ENCODE results near the gene SLC5A4. TPM values are rescaled to one million over a fixed set of nuclear protein-coding genes. Genes with fewer than 3 reads are reported as not detected.
"Not testable (repeated sequence)": the region's sequence is repeated elsewhere in the genome, so short reads cannot be mapped to it uniquely, and the experiment has no call there.

The SLC5A4 gene
- total RNA-seq, 1 donor from 2014 or later: not detected

- no peak overlapping the region for H3K27ac Mint-ChIP-seq
- peaks cover 88% of the 10 kb centered on the region for H3K27me3 Mint-ChIP-seq (ENCODE audit: low read depth)
- peaks cover 3% of the 10 kb centered on the region for H3K4me1 Mint-ChIP-seq
- DNase-seq (ENCODE audit: low spot score in 2 of 2, unreplicated experiment in 2 of 2): no peak
- no peaks in the 10 kb centered on the region for H3K9me3 Mint-ChIP-seq
- no peaks in the 10 kb centered on the region for H3K36me3 Mint-ChIP-seq
- no peak overlapping the region for H3K4me3 Mint-ChIP-seq
- TF ChIP-seq CTCF (IDR thresholded peaks at IDR 0.05; ENCODE audit: unreplicated experiment): no peak
Measured at GRCh38 chr22:32199341-32199740, 55.8 kb downstream of the SLC5A4 start.

GRCh38 chr22:32197553-32198226, 57.5 kb downstream of the SLC5A4 start:
- DNase-seq (ENCODE audit: low spot score in 2 of 2, unreplicated experiment in 2 of 2); H3K27ac Mint-ChIP-seq; H3K4me3 Mint-ChIP-seq; H3K4me1 Mint-ChIP-seq; H3K9me3 Mint-ChIP-seq; H3K36me3 Mint-ChIP-seq: not testable (repeated sequence)
- peaks cover 84% of the 10 kb centered on the region for H3K27me3 Mint-ChIP-seq (ENCODE audit: low read depth)

GRCh38 chr22:32195900-32196299, 59.2 kb downstream of the SLC5A4 start:
- H3K4me1 Mint-ChIP-seq; H3K4me3 Mint-ChIP-seq; H3K9me3 Mint-ChIP-seq; H3K27ac Mint-ChIP-seq; H3K36me3 Mint-ChIP-seq; DNase-seq (ENCODE audit: low spot score in 2 of 2, unreplicated experiment in 2 of 2): not testable (repeated sequence)
- H3K27me3 Mint-ChIP-seq (ENCODE audit: low read depth): peaks cover 86% of the 10 kb centered on the region

GRCh38 chr22:32193346-32193745, 61.8 kb downstream of the SLC5A4 start:
- DNase-seq (ENCODE audit: low spot score in 2 of 2, unreplicated experiment in 2 of 2); H3K4me1 Mint-ChIP-seq; H3K9me3 Mint-ChIP-seq; H3K27ac Mint-ChIP-seq; H3K4me3 Mint-ChIP-seq; H3K36me3 Mint-ChIP-seq: not testable (repeated sequence)
- H3K27me3 Mint-ChIP-seq (ENCODE audit: low read depth): peaks cover 81% of the 10 kb centered on the region

- H3K27me3 Mint-ChIP-seq (ENCODE audit: low read depth): peaks cover 77% of the 10 kb centered on the region
- not testable (repeated sequence) for H3K4me3 Mint-ChIP-seq; H3K4me1 Mint-ChIP-seq; H3K36me3 Mint-ChIP-seq; H3K27ac Mint-ChIP-seq; DNase-seq (ENCODE audit: low spot score in 2 of 2, unreplicated experiment in 2 of 2); H3K9me3 Mint-ChIP-seq
Measured at GRCh38 chr22:32191021-32191420, 64.1 kb downstream of the SLC5A4 start.

GRCh38 chr22:32185821-32186220, 69.3 kb downstream of the SLC5A4 start:
- Mint-ChIP-seq H3K27ac (no peak overlapping the region), H3K4me3 (no peak overlapping the region), H3K9me3 (no peaks in the 10 kb centered on the region)

GRCh38 chr22:32183625-32184024, 71.5 kb downstream of the SLC5A4 start:
- H3K27ac Mint-ChIP-seq: no peak overlapping the region
- no peak for TF ChIP-seq CTCF (IDR thresholded peaks at IDR 0.05; ENCODE audit: unreplicated experiment)

More at GRCh38 chr22:32185821-32186220, 69.3 kb downstream of the SLC5A4 start:
- TF ChIP-seq CTCF (IDR thresholded peaks at IDR 0.05; ENCODE audit: unreplicated experiment): no peak
- DNase-seq (ENCODE audit: low spot score in 2 of 2, unreplicated experiment in 2 of 2): no peak
- Mint-ChIP-seq H3K27me3 (ENCODE audit: low read depth) (peaks cover 46% of the 10 kb centered on the region), H3K36me3 (no peaks in the 10 kb centered on the region), H3K4me1 (no peaks in the 10 kb centered on the region)

GRCh38 chr22:32181043-32181442, 74.1 kb downstream of the SLC5A4 start:
- peaks cover 50% of the 10 kb centered on the region for H3K27me3 Mint-ChIP-seq (ENCODE audit: low read depth)
- no peaks in the 10 kb centered on the region for H3K4me1 Mint-ChIP-seq
- no peaks in the 10 kb centered on the region for H3K9me3 Mint-ChIP-seq
- no peak overlapping the region for H3K27ac Mint-ChIP-seq
- no peak overlapping the region for H3K4me3 Mint-ChIP-seq
- DNase-seq (ENCODE audit: low spot score in 2 of 2, unreplicated experiment in 2 of 2): no peak
- no peaks in the 10 kb centered on the region for H3K36me3 Mint-ChIP-seq
- TF ChIP-seq CTCF (IDR thresholded peaks at IDR 0.05; ENCODE audit: unreplicated experiment): no peak

More at GRCh38 chr22:32183625-32184024, 71.5 kb downstream of the SLC5A4 start:
- Mint-ChIP-seq H3K9me3 (no peaks in the 10 kb centered on the region), H3K4me3 (no peak overlapping the region), H3K27me3 (ENCODE audit: low read depth) (peaks cover 41% of the 10 kb centered on the region), H3K36me3 (no peaks in the 10 kb centered on the region), H3K4me1 (no peaks in the 10 kb centered on the region)
- no peak for DNase-seq (ENCODE audit: low spot score in 2 of 2, unreplicated experiment in 2 of 2)
